ENCODE results near the gene CHST11.
A peak's percentile ranks its signal among the peaks of the same experiment; 100 is the strongest.

CHST11 gene

GRCh38 chr12:104591257-104591885 lies 134.6 kb downstream of the CHST11 start:
- no peak for DNase-seq

- no peak for DNase-seq
Observed at GRCh38 chr12:104593482-104593881, 136.7 kb downstream of the CHST11 start.

GRCh38 chr12:104596134-104596799 lies 139.5 kb downstream of the CHST11 start:
- DNase-seq, result no peak

GRCh38 chr12:104596898-104597843 lies 140.4 kb downstream of the CHST11 start:
- DNase-seq, result no peak

GRCh38 chr12:104598342-104599271 lies 141.9 kb downstream of the CHST11 start:
- no peak for DNase-seq

GRCh38 chr12:104599272-104600035 lies 142.7 kb downstream of the CHST11 start:
- no peak for DNase-seq

- no peak for DNase-seq
Observed at GRCh38 chr12:104600036-104600712, 143.4 kb downstream of the CHST11 start.

GRCh38 chr12:104600790-104601739 lies 144.3 kb downstream of the CHST11 start:
- no peak for DNase-seq

GRCh38 chr12:104602406-104602805 lies 145.7 kb downstream of the CHST11 start:
- DNase-seq, result no peak

GRCh38 chr12:104602896-104603295 lies 146.1 kb downstream of the CHST11 start:
- no peak for DNase-seq

- no peak for DNase-seq
Observed at GRCh38 chr12:104603545-104603973, 146.8 kb downstream of the CHST11 start.

GRCh38 chr12:104604070-104604994 lies 147.6 kb downstream of the CHST11 start:
- peak; percentile 9 for DNase-seq

GRCh38 chr12:104604995-104605675 lies 148.4 kb downstream of the CHST11 start:
- no peak for DNase-seq

- peak; percentile 25 for DNase-seq
Observed at GRCh38 chr12:104605685-104606084, 148.9 kb downstream of the CHST11 start.

GRCh38 chr12:104608998-104609397 lies 152.2 kb downstream of the CHST11 start:
- DNase-seq, result no peak

GRCh38 chr12:104609445-104609844 lies 152.7 kb downstream of the CHST11 start:
- DNase-seq, result no peak

GRCh38 chr12:104610513-104611235 lies 153.9 kb downstream of the CHST11 start:
- DNase-seq, result no peak
